ENCODE results near the gene TACR1. TPM values are rescaled to one million over a fixed set of nuclear protein-coding genes. Genes with fewer than 3 reads are reported as not detected.
"Not testable (repeated sequence)": the region's sequence is repeated elsewhere in the genome, so short reads cannot be mapped to it uniquely, and the experiment has no call there.

The TACR1 gene, protein sequence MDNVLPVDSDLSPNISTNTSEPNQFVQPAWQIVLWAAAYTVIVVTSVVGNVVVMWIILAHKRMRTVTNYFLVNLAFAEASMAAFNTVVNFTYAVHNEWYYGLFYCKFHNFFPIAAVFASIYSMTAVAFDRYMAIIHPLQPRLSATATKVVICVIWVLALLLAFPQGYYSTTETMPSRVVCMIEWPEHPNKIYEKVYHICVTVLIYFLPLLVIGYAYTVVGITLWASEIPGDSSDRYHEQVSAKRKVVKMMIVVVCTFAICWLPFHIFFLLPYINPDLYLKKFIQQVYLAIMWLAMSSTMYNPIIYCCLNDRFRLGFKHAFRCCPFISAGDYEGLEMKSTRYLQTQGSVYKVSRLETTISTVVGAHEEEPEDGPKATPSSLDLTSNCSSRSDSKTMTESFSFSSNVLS
- total RNA-seq: 1 to 10 TPM; 2.7 to 4.2 TPM

DNA sequence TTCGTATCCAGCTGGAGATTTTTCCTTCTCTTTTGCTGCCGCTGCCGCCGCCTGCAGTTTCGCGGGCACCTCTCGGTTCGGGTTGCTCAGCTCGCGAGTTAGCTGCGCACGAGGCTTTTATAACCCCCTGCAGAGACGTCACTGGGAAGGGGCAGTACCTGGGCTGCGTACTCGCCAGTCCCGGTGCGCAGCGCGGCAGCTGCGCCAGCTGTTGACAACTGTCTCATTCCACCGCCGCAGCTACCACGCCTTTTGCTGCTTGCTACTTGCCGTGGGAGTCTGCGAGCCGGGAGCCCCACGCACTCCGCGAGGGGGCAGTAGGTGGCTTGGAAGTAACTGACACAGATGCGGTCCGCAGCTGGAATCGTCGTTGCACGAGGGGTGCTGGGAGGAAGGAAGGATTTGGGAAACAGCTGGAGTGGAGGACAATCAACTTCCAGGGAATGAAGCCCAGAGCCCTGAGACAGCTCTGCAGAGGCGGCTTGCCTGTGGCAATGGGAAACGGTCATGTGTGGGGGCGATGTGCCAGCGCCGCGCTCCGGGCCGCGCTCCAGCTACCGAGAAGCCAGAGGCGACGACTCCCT, at the start of gene TACR1:
Gene TACR1, minus strand, starts transcription at position 93 of the 584 bp plus-strand sequence. CDS start 586 bp downstream, outside the sequence.
- no peaks in the 10 kb centered on the region for H3K4me1 ChIP-seq (replicated peaks)
- intact Hi-C loops (cut with DNase I): no loop called here
- H3K4me3 ChIP-seq: peak within 1 kb of the TSS; percentile 11 to 18
- no peaks in the 10 kb centered on the region for H3K36me3 ChIP-seq
- H3K27ac ChIP-seq: no peak within 1 kb of the TSS
- H3K27me3 ChIP-seq (replicated peaks; ENCODE audit: insufficient read depth): peaks cover 14% of the 10 kb centered on the region
- DNase-seq (ENCODE audit: low spot score): peak; percentile 32
- no peaks in the 10 kb centered on the region for H3K9me3 ChIP-seq
- TF ChIP-seq POLR2AphosphoS5 (IDR thresholded peaks at IDR 0.05): no peak
- TF ChIP-seq, protein P1, sequence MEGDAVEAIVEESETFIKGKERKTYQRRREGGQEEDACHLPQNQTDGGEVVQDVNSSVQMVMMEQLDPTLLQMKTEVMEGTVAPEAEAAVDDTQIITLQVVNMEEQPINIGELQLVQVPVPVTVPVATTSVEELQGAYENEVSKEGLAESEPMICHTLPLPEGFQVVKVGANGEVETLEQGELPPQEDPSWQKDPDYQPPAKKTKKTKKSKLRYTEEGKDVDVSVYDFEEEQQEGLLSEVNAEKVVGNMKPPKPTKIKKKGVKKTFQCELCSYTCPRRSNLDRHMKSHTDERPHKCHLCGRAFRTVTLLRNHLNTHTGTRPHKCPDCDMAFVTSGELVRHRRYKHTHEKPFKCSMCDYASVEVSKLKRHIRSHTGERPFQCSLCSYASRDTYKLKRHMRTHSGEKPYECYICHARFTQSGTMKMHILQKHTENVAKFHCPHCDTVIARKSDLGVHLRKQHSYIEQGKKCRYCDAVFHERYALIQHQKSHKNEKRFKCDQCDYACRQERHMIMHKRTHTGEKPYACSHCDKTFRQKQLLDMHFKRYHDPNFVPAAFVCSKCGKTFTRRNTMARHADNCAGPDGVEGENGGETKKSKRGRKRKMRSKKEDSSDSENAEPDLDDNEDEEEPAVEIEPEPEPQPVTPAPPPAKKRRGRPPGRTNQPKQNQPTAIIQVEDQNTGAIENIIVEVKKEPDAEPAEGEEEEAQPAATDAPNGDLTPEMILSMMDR (IDR thresholded peaks at IDR 0.05): peak in 2 of 4 experiments; percentile 26 to 50
- WGBS: 2% methylated on average over 38 of the region's 46 CpGs

GRCh38 chr2:75248581-75248980, 49.3 kb upstream of the TACR1 start:
- 98% methylated on average over 6 of the region's 6 CpGs for WGBS
- H3K27me3 ChIP-seq (replicated peaks; ENCODE audit: insufficient read depth); DNase-seq (ENCODE audit: low spot score); intact Hi-C loops (cut with DNase I); H3K4me3 ChIP-seq; H3K27ac ChIP-seq; H3K36me3 ChIP-seq; H3K9me3 ChIP-seq; H3K4me1 ChIP-seq (replicated peaks): not testable (repeated sequence)

DNA sequence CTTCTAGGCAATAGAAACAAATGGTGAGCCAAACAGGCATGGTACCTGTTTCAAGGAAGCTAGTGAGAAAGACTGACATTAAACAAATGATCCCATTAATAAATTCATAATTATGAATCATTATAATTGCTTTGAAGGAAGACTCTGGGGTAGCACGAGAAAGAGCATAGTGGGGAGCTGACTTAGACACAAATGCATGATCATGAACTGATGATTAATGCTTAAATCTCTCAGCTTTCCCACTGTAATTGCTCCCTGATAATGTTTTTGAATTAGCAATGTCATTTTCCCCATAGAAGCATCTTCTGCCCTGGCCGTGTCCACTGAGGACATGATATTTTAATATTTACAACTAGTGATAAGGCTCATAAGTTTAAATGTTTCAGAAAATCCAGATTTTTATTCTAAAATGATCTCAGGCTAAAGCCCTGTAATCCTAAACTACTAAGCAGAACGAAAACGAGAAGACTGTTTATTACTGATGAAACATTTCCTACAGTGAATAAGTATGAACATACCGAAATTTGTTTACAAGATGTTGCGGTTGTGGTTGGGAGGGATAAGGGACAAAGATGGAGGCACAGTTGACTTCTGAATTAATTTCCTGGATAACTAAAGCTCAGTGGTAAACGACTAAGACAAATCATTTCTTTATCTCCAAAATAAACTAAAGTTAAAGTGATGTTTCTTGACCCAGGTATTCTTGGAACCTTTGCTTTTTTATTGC, 47.3 kb upstream of the TACR1 start:
- intact Hi-C loops (cut with DNase I): no loop called here
- no peak for DNase-seq (ENCODE audit: low spot score)
- Histone ChIP-seq H3K4me3 (no peak overlapping the region), H3K4me1 (replicated peaks) (no peaks in the 10 kb centered on the region), H3K27me3 (replicated peaks; ENCODE audit: insufficient read depth) (no peaks in the 10 kb centered on the region), H3K36me3 (no peaks in the 10 kb centered on the region), H3K9me3 (no peaks in the 10 kb centered on the region), H3K27ac (no peak overlapping the region)
- 84% methylated on average over 7 of the region's 7 CpGs for WGBS
- TF ChIP-seq, protein P1 (IDR thresholded peaks at IDR 0.05): no peak
- TF ChIP-seq POLR2A (IDR thresholded peaks at IDR 0.05): no peak
- TF ChIP-seq POLR2AphosphoS5 (IDR thresholded peaks at IDR 0.05): no peak

DNA sequence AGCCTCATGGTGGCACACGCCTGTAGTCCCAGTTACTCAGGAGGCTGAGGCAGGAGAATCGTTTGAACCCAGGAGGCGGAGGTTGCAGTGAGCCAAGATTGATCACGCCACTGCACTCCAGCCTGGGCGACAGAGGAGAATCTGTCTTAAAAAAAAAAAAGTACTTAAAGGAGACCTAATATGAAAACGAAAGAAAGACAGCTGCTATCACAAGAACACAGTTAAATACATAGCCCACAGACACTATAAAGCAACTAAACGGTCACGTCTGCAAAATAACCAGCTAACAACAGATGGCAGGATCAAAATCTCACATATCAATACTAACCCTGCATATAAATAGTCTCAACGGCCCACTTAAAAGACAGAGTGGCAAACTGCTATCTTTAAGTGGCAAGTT, 43.9 kb upstream of the TACR1 start:
- H3K27ac ChIP-seq: no peak overlapping the region
- WGBS: 95% methylated on average over 9 of the region's 9 CpGs
- intact Hi-C loops (cut with DNase I): no loop called here
- H3K27me3 ChIP-seq (replicated peaks; ENCODE audit: insufficient read depth): no peaks in the 10 kb centered on the region
- H3K9me3 ChIP-seq: no peaks in the 10 kb centered on the region
- H3K4me3 ChIP-seq: no peak overlapping the region
- no peaks in the 10 kb centered on the region for H3K4me1 ChIP-seq (replicated peaks)
- TF ChIP-seq POLR2AphosphoS5 (IDR thresholded peaks at IDR 0.05): no peak
- TF ChIP-seq POLR2A (IDR thresholded peaks at IDR 0.05): no peak
- no peaks in the 10 kb centered on the region for H3K36me3 ChIP-seq
- DNase-seq (ENCODE audit: low spot score): no peak

- no peaks in the 10 kb centered on the region for H3K27me3 ChIP-seq (replicated peaks; ENCODE audit: insufficient read depth)
- TF ChIP-seq POLR2A (IDR thresholded peaks at IDR 0.05) (no peak), POLR2AphosphoS5 (IDR thresholded peaks at IDR 0.05) (no peak)
- TF ChIP-seq, protein P1 (IDR thresholded peaks at IDR 0.05): no peak
- no peaks in the 10 kb centered on the region for H3K36me3 ChIP-seq
- H3K4me1 ChIP-seq (replicated peaks): no peaks in the 10 kb centered on the region
- no peak overlapping the region for H3K4me3 ChIP-seq
- no peaks in the 10 kb centered on the region for H3K9me3 ChIP-seq
- 88% methylated on average over 4 of the region's 4 CpGs for WGBS
- H3K27ac ChIP-seq: no peak overlapping the region
- intact Hi-C loops (cut with DNase I): no loop called here
- DNase-seq (ENCODE audit: low spot score): no peak
These were observed 42.4 kb upstream of the TACR1 start for GRCh38 chr2:75241696-75242095.
